HG03139 (cell line): ENCODE measurements around the gene SLC2A1.
A peak's percentile ranks its signal among the peaks of the same experiment; 100 is the strongest.
"Not testable (repeated sequence)": the region's sequence is repeated elsewhere in the genome, so short reads cannot be mapped to it uniquely, and the experiment has no call there.

Experiments used
- ATAC-seq: cut with Tn5 transposase; IDR thresholded peaks from one replicate; pipeline ENCODE4 v1.9.1; 2021; ENCODE audit not compliant: unreplicated experiment

Gene SLC2A1

GRCh38 chr1:42930178-42931107, 28.2 kb downstream of the SLC2A1 start:
- ATAC-seq = no peak

GRCh38 chr1:42929434-42930177, 29.1 kb downstream of the SLC2A1 start:
- no peak for ATAC-seq

- ATAC-seq = no peak
Measured at GRCh38 chr1:42928859-42929258, 29.8 kb downstream of the SLC2A1 start.

GRCh38 chr1:42927920-42928505, 30.7 kb downstream of the SLC2A1 start:
- no peak for ATAC-seq

- ATAC-seq = no peak
Measured at GRCh38 chr1:42927274-42927841, 31.3 kb downstream of the SLC2A1 start.

GRCh38 chr1:42926879-42927242, 31.8 kb downstream of the SLC2A1 start:
- ATAC-seq = no peak

GRCh38 chr1:42926235-42926878, 32.3 kb downstream of the SLC2A1 start:
- ATAC-seq = no peak

- ATAC-seq = peak; percentile 11
Measured at GRCh38 chr1:42924851-42925760, 33.6 kb downstream of the SLC2A1 start.

- ATAC-seq = peak; percentile 81
Measured at GRCh38 chr1:42924082-42924850, 34.4 kb downstream of the SLC2A1 start.

- no peak for ATAC-seq
Measured at GRCh38 chr1:42923367-42924081, 35.1 kb downstream of the SLC2A1 start.

GRCh38 chr1:42922687-42923366, 35.8 kb downstream of the SLC2A1 start:
- no peak for ATAC-seq

GRCh38 chr1:42921769-42922168, 36.9 kb downstream of the SLC2A1 start:
- ATAC-seq = no peak

GRCh38 chr1:42919651-42920050, 39.0 kb downstream of the SLC2A1 start:
- not testable (repeated sequence) for ATAC-seq

GRCh38 chr1:42917241-42917495, 41.5 kb downstream of the SLC2A1 start:
- ATAC-seq = no peak

GRCh38 chr1:42915456-42915855, 43.2 kb downstream of the SLC2A1 start:
- ATAC-seq = no peak

GRCh38 chr1:42914092-42914627, 44.5 kb downstream of the SLC2A1 start:
- ATAC-seq = no peak

GRCh38 chr1:42913426-42914091, 45.1 kb downstream of the SLC2A1 start:
- no peak for ATAC-seq
